T-helper 2 cell (primary cell): ENCODE data around the gene ZNF808.
"Not testable (repeated sequence)": the region's sequence is repeated elsewhere in the genome, so short reads cannot be mapped to it uniquely, and the experiment has no call there.

Experiments used
- DNase-seq, 5 experiments: peaks; one replicate each; pipeline versions ENCODE4 v3.0.0 to v3.0.0-alpha.2; 2012 to 2022

Gene ZNF808

DNA sequence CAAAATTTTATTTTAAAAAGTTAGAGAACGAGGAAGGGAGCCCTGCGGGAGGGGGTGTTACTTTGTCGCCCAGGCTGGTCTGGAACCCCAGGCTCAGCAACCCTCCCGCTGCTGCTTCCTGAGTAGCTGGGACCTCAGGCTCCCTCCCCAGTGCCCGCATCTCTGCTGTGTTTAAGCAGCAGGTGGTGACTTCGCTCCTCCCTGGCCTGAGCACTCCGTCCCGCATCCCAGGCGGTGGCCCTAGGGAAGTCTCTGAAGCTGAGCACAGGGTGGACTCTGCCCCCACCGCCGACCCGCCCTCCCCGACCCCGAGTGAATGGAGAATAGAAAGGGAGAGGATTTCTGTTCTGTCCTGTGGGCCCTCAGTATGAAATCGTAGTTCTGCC is 73.2 kb downstream of the ZNF808 start:
- DNase-seq, result peak in 1 of 5 experiments; percentile 24

- peak; percentile 80 to 90 (median 89) for DNase-seq
Observed at GRCh38 chr19:52601025-52601973, 73.8 kb downstream of the ZNF808 start.

- DNase-seq, result not testable (repeated sequence)
Observed at GRCh38 chr19:52601974-52602366, 74.5 kb downstream of the ZNF808 start.

DNA sequence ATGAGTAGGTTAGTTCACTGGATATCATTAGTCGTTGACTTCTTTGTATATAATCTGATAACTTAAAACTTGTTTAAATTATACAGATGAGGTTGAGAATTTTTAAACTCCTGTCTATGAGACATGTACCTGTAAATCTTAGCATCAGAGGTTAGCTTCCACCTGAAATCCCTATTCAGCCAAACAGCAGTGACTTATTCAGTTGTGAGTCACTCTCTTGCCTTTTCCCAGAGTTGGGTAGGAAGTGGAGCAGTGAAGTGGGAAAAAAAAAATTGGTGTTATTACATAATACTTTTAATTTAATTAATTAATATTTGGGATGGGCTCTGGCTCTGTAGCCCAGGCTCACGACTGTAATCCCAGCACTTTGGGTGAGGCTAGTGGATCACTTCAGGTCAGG is 75.5 kb downstream of the ZNF808 start:
- no peak for DNase-seq

DNA sequence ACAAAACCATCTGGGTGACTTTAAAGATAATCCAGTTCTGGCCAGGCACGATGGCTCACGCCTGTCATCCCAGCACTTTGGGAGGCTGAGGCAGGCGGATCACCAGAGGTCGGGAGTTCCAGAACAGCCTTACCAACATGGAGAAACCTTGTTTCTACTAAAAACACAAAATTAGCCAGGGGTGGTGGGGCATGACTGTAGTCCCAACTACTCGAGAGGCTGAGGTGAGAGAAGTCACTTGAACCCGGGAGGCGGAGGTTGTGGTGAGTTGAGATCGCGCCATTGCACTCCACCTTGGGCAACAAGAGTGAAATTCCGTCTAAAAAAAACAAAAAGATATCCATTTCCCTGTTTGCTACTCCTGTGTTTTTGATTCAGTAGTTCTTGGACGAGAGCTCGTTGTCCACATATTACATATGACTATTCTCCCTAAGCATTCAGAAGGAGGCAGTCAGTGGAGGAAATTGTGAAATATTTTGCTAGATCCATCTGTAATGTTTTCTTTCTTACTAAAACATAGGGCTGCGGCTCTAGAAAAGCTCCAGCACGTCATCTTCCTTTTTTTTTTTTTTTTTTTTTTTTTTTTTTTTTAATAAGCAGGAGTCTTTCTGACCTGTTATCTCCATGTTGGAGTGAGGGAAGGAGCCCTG is 76.2 kb downstream of the ZNF808 start:
- DNase-seq, result no peak
